HepG2 (cell line): ENCODE data around the gene ZXDC. TPM values are rescaled to one million over a fixed set of nuclear protein-coding genes. Genes with fewer than 3 reads are reported as not detected.

Source experiments
- AGO2 ChIP-seq: fragments of 200-400 bp; formaldehyde crosslinking; optimal IDR thresholded peaks from 2 replicates; pipeline ENCODE3; 2017; ENCODE audit warnings: mild to moderate bottlenecking, low read depth, low read length, moderate library complexity
- BRCA1 ChIP-seq: sonication (generic); formaldehyde crosslinking; IDR thresholded peaks from 2 replicates; pipeline ENCODE4 v1.4.0; 2020; ENCODE audit warnings: missing genetic modification reagents
- HOXD1 ChIP-seq: sonication (generic); formaldehyde crosslinking; IDR thresholded peaks from 2 replicates; pipeline ENCODE4 v1.5.0; 2020; ENCODE audit warnings: missing genetic modification reagents
- IRF9 ChIP-seq: sonication (generic); formaldehyde crosslinking; IDR thresholded peaks from 2 replicates; pipeline ENCODE4 v1.8.0; 2022; ENCODE audit warnings: missing genetic modification reagents, mild to moderate bottlenecking, borderline replicate concordance
- KLF12 ChIP-seq: sonication (generic); formaldehyde crosslinking; IDR thresholded peaks from 2 replicates; pipeline ENCODE4 v1.4.0; 2020; ENCODE audit warnings: missing genetic modification reagents, borderline replicate concordance
- MED8 ChIP-seq: sonication (generic); formaldehyde crosslinking; IDR thresholded peaks from 2 replicates; pipeline ENCODE4 v1.8.1; 2023; ENCODE audit warnings: mild to moderate bottlenecking, missing genetic modification reagents; ENCODE audit not compliant: insufficient replicate concordance
- NFKB2 ChIP-seq: sonication (generic); formaldehyde crosslinking; IDR thresholded peaks from 2 replicates; pipeline ENCODE4 v1.4.0; 2020; ENCODE audit warnings: missing genetic modification reagents, borderline replicate concordance
- SRSF1 ChIP-seq: fragments of 200-400 bp; formaldehyde crosslinking; optimal IDR thresholded peaks from 2 replicates; pipeline ENCODE3; 2017; ENCODE audit warnings: mild to moderate bottlenecking, low read depth, low read length, moderate library complexity
- YEATS2 ChIP-seq: sonication (generic); formaldehyde crosslinking; IDR thresholded peaks from 2 replicates; pipeline ENCODE4 v1.4.0; 2020; ENCODE audit warnings: missing genetic modification reagents, borderline replicate concordance
- ZMAT3 ChIP-seq: sonication (generic); formaldehyde crosslinking; conservative IDR thresholded peaks from 2 replicates; pipeline ENCODE4 v1.7.0; 2021; ENCODE audit warnings: missing genetic modification reagents
- ZNF317 ChIP-seq: sonication (generic); formaldehyde crosslinking; IDR thresholded peaks from 2 replicates; pipeline ENCODE4 v1.5.0; 2020; ENCODE audit warnings: mild to moderate bottlenecking, missing genetic modification reagents
- ZNF549 ChIP-seq: sonication (generic); formaldehyde crosslinking; IDR thresholded peaks from 2 replicates; pipeline ENCODE4 v1.5.0; 2020; ENCODE audit warnings: missing genetic modification reagents
- ZNF639 ChIP-seq: conservative IDR thresholded peaks from 2 replicates; pipeline ENCODE4 v1.6.1; 2018; ENCODE audit warnings: missing genetic modification reagents
- ZNF672 ChIP-seq: sonication (generic); formaldehyde crosslinking; IDR thresholded peaks from 2 replicates; pipeline ENCODE4 v1.8.1; 2022; ENCODE audit warnings: missing genetic modification reagents
- ZNF776 ChIP-seq: sonication (generic); formaldehyde crosslinking; IDR thresholded peaks from 2 replicates; pipeline ENCODE4 v1.4.0; 2020; ENCODE audit warnings: mild to moderate bottlenecking, missing genetic modification reagents
- polyA plus RNA-seq, 8 experiments: library from polyadenylated mRNA; depleted of rRNA in 3 of 8; stranded (reverse) in 7 of 8; unstranded in 1 of 8; fragments of >200 nt; fragmentation: Illumina TruSeq in 4 of 8; extraction: Trizol in 4 of 8; gene quantifications; 2 replicates each; pipeline versions ENCODE4 v1.2.1 to v1.2.3, GENCODE V29; 2011 to 2016; ENCODE audit warnings: low read depth in 4 of 8, missing spikeins in 1 of 8, mixed read lengths in 1 of 8; ENCODE audit not compliant: insufficient read depth in 1 of 8
- total RNA-seq, 5 experiments: library from RNA; depleted of rRNA; stranded (reverse); fragments of >200 nt; fragmentation: Illumina TruSeq; extraction: Trizol; gene quantifications; 2 replicates each; pipeline ENCODE4 v1.2.3, GENCODE V29; 2016; ENCODE audit warnings: low read depth in 1 of 5
- TF ChIP-seq, protein P1 (sequence below): sonication (generic); formaldehyde crosslinking; IDR thresholded peaks from 2 replicates; pipeline ENCODE4 v1.4.0; 2020; ENCODE audit warnings: missing genetic modification reagents
- TF ChIP-seq, protein P2 (sequence below): sonication (generic); formaldehyde crosslinking; IDR thresholded peaks from 2 replicates; pipeline ENCODE4 v1.5.0; 2020; ENCODE audit warnings: missing genetic modification reagents, mild to moderate bottlenecking, borderline replicate concordance
- TF ChIP-seq, protein P3 (sequence below): IDR thresholded peaks from 2 replicates; pipeline ENCODE4 v1.6.1; 2016; ENCODE audit warnings: low read depth, missing genetic modification reagents, missing compliant biosample characterization

Gene ZXDC
- total and polyA plus RNA-seq, 2 of the 13 experiments (the other 11 are each of a cell fraction or from before 2014, with no cell fraction given): 17.6 to 21.2 TPM

GRCh38 chr3:126474498-126475412 is 936 bp downstream of the ZXDC start (continued):
- TF ChIP-seq YEATS2 (CRISPR knock-in tag) (no peak), ZNF672 (CRISPR knock-in tag) (no peak), NFKB2 (CRISPR knock-in tag) (peak; percentile 57; the same call in 1 of the 2 replicates), SRSF1 (no peak), ZNF317 (CRISPR knock-in tag) (peak; percentile 60; the same call in 1 of the 2 replicates), ZNF549 (CRISPR knock-in tag) (no peak), MED8 (CRISPR knock-in tag) (no peak), ZMAT3 (0 out of 2 replicates have a peak, but pooled peaks have one; percentile 62), ZNF639 (CRISPR knock-in tag) (peak; percentile 25; the same call in 1 of the 2 replicates), HOXD1 (CRISPR knock-in tag) (0 out of 2 replicates have a peak, but pooled peaks have one; percentile 8), IRF9 (CRISPR knock-in tag) (0 out of 2 replicates have a peak, but pooled peaks have one; percentile 34), AGO2 (peak; percentile 57), KLF12 (CRISPR knock-in tag) (peak; percentile 70; the same call in 1 of the 2 replicates), BRCA1 (CRISPR knock-in tag) (0 out of 2 replicates have a peak, but pooled peaks have one; percentile 15), ZNF776 (0 out of 2 replicates have a peak, but pooled peaks have one; percentile 36)
- TF ChIP-seq, protein P1, sequence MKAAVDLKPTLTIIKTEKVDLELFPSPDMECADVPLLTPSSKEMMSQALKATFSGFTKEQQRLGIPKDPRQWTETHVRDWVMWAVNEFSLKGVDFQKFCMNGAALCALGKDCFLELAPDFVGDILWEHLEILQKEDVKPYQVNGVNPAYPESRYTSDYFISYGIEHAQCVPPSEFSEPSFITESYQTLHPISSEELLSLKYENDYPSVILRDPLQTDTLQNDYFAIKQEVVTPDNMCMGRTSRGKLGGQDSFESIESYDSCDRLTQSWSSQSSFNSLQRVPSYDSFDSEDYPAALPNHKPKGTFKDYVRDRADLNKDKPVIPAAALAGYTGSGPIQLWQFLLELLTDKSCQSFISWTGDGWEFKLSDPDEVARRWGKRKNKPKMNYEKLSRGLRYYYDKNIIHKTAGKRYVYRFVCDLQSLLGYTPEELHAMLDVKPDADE: peak; percentile 51; the same call in 1 of the 2 replicates
- TF ChIP-seq, protein P2, sequence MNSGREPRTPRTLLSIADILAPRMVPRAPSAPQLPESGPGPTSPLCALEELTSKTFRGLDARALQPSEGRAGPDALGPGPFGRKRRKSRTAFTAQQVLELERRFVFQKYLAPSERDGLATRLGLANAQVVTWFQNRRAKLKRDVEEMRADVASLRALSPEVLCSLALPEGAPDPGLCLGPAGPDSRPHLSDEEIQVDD (CRISPR knock-in tag): no peak
- TF ChIP-seq, protein P3, sequence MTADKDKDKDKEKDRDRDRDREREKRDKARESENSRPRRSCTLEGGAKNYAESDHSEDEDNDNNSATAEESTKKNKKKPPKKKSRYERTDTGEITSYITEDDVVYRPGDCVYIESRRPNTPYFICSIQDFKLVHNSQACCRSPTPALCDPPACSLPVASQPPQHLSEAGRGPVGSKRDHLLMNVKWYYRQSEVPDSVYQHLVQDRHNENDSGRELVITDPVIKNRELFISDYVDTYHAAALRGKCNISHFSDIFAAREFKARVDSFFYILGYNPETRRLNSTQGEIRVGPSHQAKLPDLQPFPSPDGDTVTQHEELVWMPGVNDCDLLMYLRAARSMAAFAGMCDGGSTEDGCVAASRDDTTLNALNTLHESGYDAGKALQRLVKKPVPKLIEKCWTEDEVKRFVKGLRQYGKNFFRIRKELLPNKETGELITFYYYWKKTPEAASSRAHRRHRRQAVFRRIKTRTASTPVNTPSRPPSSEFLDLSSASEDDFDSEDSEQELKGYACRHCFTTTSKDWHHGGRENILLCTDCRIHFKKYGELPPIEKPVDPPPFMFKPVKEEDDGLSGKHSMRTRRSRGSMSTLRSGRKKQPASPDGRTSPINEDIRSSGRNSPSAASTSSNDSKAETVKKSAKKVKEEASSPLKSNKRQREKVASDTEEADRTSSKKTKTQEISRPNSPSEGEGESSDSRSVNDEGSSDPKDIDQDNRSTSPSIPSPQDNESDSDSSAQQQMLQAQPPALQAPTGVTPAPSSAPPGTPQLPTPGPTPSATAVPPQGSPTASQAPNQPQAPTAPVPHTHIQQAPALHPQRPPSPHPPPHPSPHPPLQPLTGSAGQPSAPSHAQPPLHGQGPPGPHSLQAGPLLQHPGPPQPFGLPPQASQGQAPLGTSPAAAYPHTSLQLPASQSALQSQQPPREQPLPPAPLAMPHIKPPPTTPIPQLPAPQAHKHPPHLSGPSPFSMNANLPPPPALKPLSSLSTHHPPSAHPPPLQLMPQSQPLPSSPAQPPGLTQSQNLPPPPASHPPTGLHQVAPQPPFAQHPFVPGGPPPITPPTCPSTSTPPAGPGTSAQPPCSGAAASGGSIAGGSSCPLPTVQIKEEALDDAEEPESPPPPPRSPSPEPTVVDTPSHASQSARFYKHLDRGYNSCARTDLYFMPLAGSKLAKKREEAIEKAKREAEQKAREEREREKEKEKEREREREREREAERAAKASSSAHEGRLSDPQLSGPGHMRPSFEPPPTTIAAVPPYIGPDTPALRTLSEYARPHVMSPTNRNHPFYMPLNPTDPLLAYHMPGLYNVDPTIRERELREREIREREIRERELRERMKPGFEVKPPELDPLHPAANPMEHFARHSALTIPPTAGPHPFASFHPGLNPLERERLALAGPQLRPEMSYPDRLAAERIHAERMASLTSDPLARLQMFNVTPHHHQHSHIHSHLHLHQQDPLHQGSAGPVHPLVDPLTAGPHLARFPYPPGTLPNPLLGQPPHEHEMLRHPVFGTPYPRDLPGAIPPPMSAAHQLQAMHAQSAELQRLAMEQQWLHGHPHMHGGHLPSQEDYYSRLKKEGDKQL (CRISPR knock-in tag): no peak
